Activated CD8-positive, alpha-beta memory T cell treated with anti-CD3 and anti-CD28 coated beads, Interleukin-2, amount 50 U/mL, for 24 hours (primary cell): ENCODE data around the gene ZNF677.
"Not testable (repeated sequence)": the region's sequence is repeated elsewhere in the genome, so short reads cannot be mapped to it uniquely, and the experiment has no call there.

Source experiments
- DNase-seq: peaks from one replicate; pipeline ENCODE4 v3.0.0-alpha.2; 2020; ENCODE audit errors: extremely low read depth

The ZNF677 gene

GRCh38 chr19:53254411-53255341 is at the start of gene ZNF677:
Gene ZNF677, minus strand, starts transcription at chr19:53254873. Its CDS starts 3,323 bp downstream, at chr19:53251550.
- peak; percentile 54 for DNase-seq

- DNase-seq, result not testable (repeated sequence)
These were observed 46.7 kb upstream of the ZNF677 start for GRCh38 chr19:53301341-53301740.

GRCh38 chr19:53294786-53295441 is 40.2 kb upstream of the ZNF677 start:
- no peak for DNase-seq

GRCh38 chr19:53290758-53291549 is 36.3 kb upstream of the ZNF677 start:
- no peak for DNase-seq

GRCh38 chr19:53285087-53285486 is 30.4 kb upstream of the ZNF677 start:
- DNase-seq, result no peak

- DNase-seq, result not testable (repeated sequence)
These were observed 27.3 kb upstream of the ZNF677 start for GRCh38 chr19:53281947-53282346.

GRCh38 chr19:53275480-53275879 is 20.8 kb upstream of the ZNF677 start:
- no peak for DNase-seq

- no peak for DNase-seq
These were observed 17.4 kb upstream of the ZNF677 start for GRCh38 chr19:53272044-53272443.

GRCh38 chr19:53269861-53270260 is 15.2 kb upstream of the ZNF677 start:
- DNase-seq, result not testable (repeated sequence)

GRCh38 chr19:53267623-53268022 is 12.9 kb upstream of the ZNF677 start, which contains the start of gene VN1R4:
Gene VN1R4, minus strand, starts transcription at chr19:53267723. Its CDS starts 58 bp downstream, at chr19:53267665.
- not testable (repeated sequence) for DNase-seq

- not testable (repeated sequence) for DNase-seq
These were observed 3.2 kb upstream of the ZNF677 start, which contains the start of gene VN1R2 for GRCh38 chr19:53257715-53258342. Gene VN1R2, plus strand, starts transcription at chr19:53258292. Its CDS starts 84 bp downstream, at chr19:53258376.

- no peak for DNase-seq
These were observed 8.2 kb downstream of the ZNF677 start for GRCh38 chr19:53246498-53246897.

GRCh38 chr19:53237114-53237777 is 17.4 kb downstream of the ZNF677 start:
- DNase-seq, result no peak

GRCh38 chr19:53224606-53225005 is 30.1 kb downstream of the ZNF677 start:
- DNase-seq, result no peak

GRCh38 chr19:53222716-53223115 is 32.0 kb downstream of the ZNF677 start:
- DNase-seq, result not testable (repeated sequence)

- DNase-seq, result no peak
These were observed 41.9 kb downstream of the ZNF677 start for GRCh38 chr19:53212703-53213320.

- not testable (repeated sequence) for DNase-seq
These were observed 43.1 kb downstream of the ZNF677 start for GRCh38 chr19:53211554-53211953.

- DNase-seq, result peak; percentile 92
These were observed 57.8 kb downstream of the ZNF677 start for GRCh38 chr19:53196777-53197396.

GRCh38 chr19:53195265-53195903 is 59.3 kb downstream of the ZNF677 start:
- peak; percentile 37 for DNase-seq
